Activated CD8-positive, alpha-beta memory T cell treated with anti-CD3 and anti-CD28 coated beads, Interleukin-2, amount 50 U/mL, for 1 hour (primary cell): ENCODE measurements around the gene DIP2C.
"Not testable (repeated sequence)": the region's sequence is repeated elsewhere in the genome, so short reads cannot be mapped to it uniquely, and the experiment has no call there.

Experiments
- DNase-seq: peaks from one replicate; pipeline ENCODE4 v3.0.0-alpha.2; 2020; ENCODE audit errors: extremely low read depth

DIP2C gene

GRCh38 chr10:354901-355617 is 334.4 kb downstream of the DIP2C start:
- DNase-seq = no peak

GRCh38 chr10:352476-353235 is 336.8 kb downstream of the DIP2C start:
- DNase-seq = no peak

- DNase-seq = no peak
Measured at GRCh38 chr10:351770-352334, 337.6 kb downstream of the DIP2C start.

- DNase-seq = no peak
Measured at GRCh38 chr10:350981-351501, 338.4 kb downstream of the DIP2C start.

GRCh38 chr10:349081-349480 is 340.4 kb downstream of the DIP2C start:
- DNase-seq = no peak

- no peak for DNase-seq
Measured at GRCh38 chr10:348456-348855, 341.0 kb downstream of the DIP2C start.

- not testable (repeated sequence) for DNase-seq
Measured at GRCh38 chr10:347774-348173, 341.7 kb downstream of the DIP2C start.

- DNase-seq = not testable (repeated sequence)
Measured at GRCh38 chr10:347190-347589, 342.3 kb downstream of the DIP2C start.

- DNase-seq = no peak
Measured at GRCh38 chr10:344582-345200, 344.8 kb downstream of the DIP2C start.

GRCh38 chr10:343231-344220 is 345.9 kb downstream of the DIP2C start:
- DNase-seq = no peak

GRCh38 chr10:341081-341740 is 348.3 kb downstream of the DIP2C start:
- DNase-seq = no peak

GRCh38 chr10:340646-341045 is 348.8 kb downstream of the DIP2C start:
- DNase-seq = no peak

- DNase-seq = no peak
Measured at GRCh38 chr10:339038-339391, 350.5 kb downstream of the DIP2C start.

- no peak for DNase-seq
Measured at GRCh38 chr10:338171-339037, 351.1 kb downstream of the DIP2C start.

- no peak for DNase-seq
Measured at GRCh38 chr10:336247-336646, 353.2 kb downstream of the DIP2C start.

- no peak for DNase-seq
Measured at GRCh38 chr10:335151-335800, 354.2 kb downstream of the DIP2C start.

GRCh38 chr10:331186-331585 is 358.3 kb downstream of the DIP2C start:
- no peak for DNase-seq

GRCh38 chr10:329361-330099 is 359.9 kb downstream of the DIP2C start:
- DNase-seq = no peak
